H9 (cell line): ENCODE results near the gene GGA1. TPM values are rescaled to one million over a fixed set of nuclear protein-coding genes. Genes with fewer than 3 reads are reported as not detected.

ENCODE experiments used
- DNase-seq: peaks from one replicate; pipeline ENCODE4 v3.0.0-alpha.2; 2017
- H2AFZ ChIP-seq: one replicate; pipeline ENCODE4 v1.6.1; 2013; ENCODE audit warnings: mild to moderate bottlenecking, low read length, control low read depth, moderate library complexity
- H2AK5ac ChIP-seq: 2 replicates; pipeline ENCODE4 v1.6.1; 2013; ENCODE audit warnings: low read length, control low read depth, mixed read lengths; ENCODE audit not compliant: insufficient read length
- H2BK120ac ChIP-seq: one replicate; pipeline ENCODE4 v1.6.1; 2013; ENCODE audit warnings: low read depth, mild to moderate bottlenecking, low read length, control low read depth, inconsistent platforms; ENCODE audit not compliant: poor library complexity, severe bottlenecking
- H2BK12ac ChIP-seq: 2 replicates; pipeline ENCODE4 v1.6.1; 2013; ENCODE audit warnings: low read length, control low read depth, mixed read lengths, low read depth; ENCODE audit not compliant: insufficient read length
- H2BK15ac ChIP-seq: 2 replicates; pipeline ENCODE4 v1.6.1; 2013; ENCODE audit warnings: low read depth, low read length, control low read depth
- H2BK20ac ChIP-seq: one replicate; pipeline ENCODE4 v1.6.1; 2013; ENCODE audit warnings: low read depth, mild to moderate bottlenecking, low read length, control low read depth, inconsistent platforms; ENCODE audit not compliant: poor library complexity, severe bottlenecking
- H2BK5ac ChIP-seq: 2 replicates; pipeline ENCODE4 v1.6.1; 2013; ENCODE audit warnings: low read length, control low read depth, mixed read lengths; ENCODE audit not compliant: insufficient read length
- H3K14ac ChIP-seq: 2 replicates; pipeline ENCODE4 v1.6.1; 2013; ENCODE audit warnings: low read length, control low read depth; ENCODE audit not compliant: insufficient read depth
- H3K18ac ChIP-seq: 2 replicates; pipeline ENCODE4 v1.6.1; 2013; ENCODE audit warnings: low read depth, mild to moderate bottlenecking, mixed read lengths, low read length, control low read depth; ENCODE audit not compliant: insufficient read length
- H3K23ac ChIP-seq: 2 replicates; pipeline ENCODE4 v1.6.1; 2013; ENCODE audit warnings: low read length, control low read depth, mixed read lengths, low read depth; ENCODE audit not compliant: insufficient read length
- H3K23me2 ChIP-seq: 2 replicates; pipeline ENCODE4 v1.6.1; 2013; ENCODE audit warnings: low read depth, mild to moderate bottlenecking, mixed read lengths, low read length, control low read depth; ENCODE audit not compliant: insufficient read length, poor library complexity, severe bottlenecking
- H3K27ac ChIP-seq: 2 replicates; pipeline ENCODE4 v1.5.1; 2013; ENCODE audit warnings: low read length, control low read depth, mixed read lengths, low read depth; ENCODE audit not compliant: insufficient read length
- H3K27me3 ChIP-seq: 2 replicates; pipeline ENCODE4 v1.6.1; 2013; ENCODE audit warnings: low read length, control low read depth, inconsistent platforms; ENCODE audit not compliant: insufficient read depth
- H3K4ac ChIP-seq: 2 replicates; pipeline ENCODE4 v1.6.1; 2013; ENCODE audit warnings: low read depth, mild to moderate bottlenecking, control low read depth, inconsistent platforms, low read length, moderate library complexity
- H3K4me1 ChIP-seq: 2 replicates; pipeline ENCODE4 v1.6.1; 2013; ENCODE audit warnings: low read length, control low read depth, inconsistent platforms; ENCODE audit not compliant: insufficient read depth
- H3K4me2 ChIP-seq: 2 replicates; pipeline ENCODE4 v1.6.1; 2013; ENCODE audit warnings: low read length, control low read depth, mixed read lengths; ENCODE audit not compliant: insufficient read length, insufficient read depth
- H3K56ac ChIP-seq: 2 replicates; pipeline ENCODE4 v1.6.1; 2013; ENCODE audit warnings: low read depth, mild to moderate bottlenecking, mixed read lengths, low read length, control low read depth; ENCODE audit not compliant: insufficient read length
- H3K79me1 ChIP-seq: 2 replicates; pipeline ENCODE4 v1.6.1; 2013; ENCODE audit warnings: low read depth, mild to moderate bottlenecking, moderate library complexity, low read length, control low read depth, inconsistent platforms; ENCODE audit not compliant: insufficient read depth, poor library complexity, severe bottlenecking
- H3K79me2 ChIP-seq: 2 replicates; pipeline ENCODE4 v1.6.1; 2013; ENCODE audit warnings: low read length, control low read depth, inconsistent platforms; ENCODE audit not compliant: insufficient read depth
- H3K9ac ChIP-seq: 2 replicates; pipeline ENCODE4 v1.6.1; 2013; ENCODE audit warnings: low read length, control low read depth, mixed read lengths; ENCODE audit not compliant: insufficient read length; ENCODE audit errors: extremely low read depth
- H3K9me3 ChIP-seq: one replicate; pipeline ENCODE4 v1.6.1; 2013; ENCODE audit warnings: low read depth, low read length, inconsistent platforms; ENCODE audit not compliant: control insufficient read depth
- H3T11ph ChIP-seq: one replicate; pipeline ENCODE4 v1.6.1; 2013; ENCODE audit warnings: mild to moderate bottlenecking, low read length, control low read depth, inconsistent platforms
- H4K20me1 ChIP-seq: one replicate; pipeline ENCODE4 v1.6.1; 2013; ENCODE audit not compliant: control insufficient read depth, insufficient read length, insufficient read depth
- H4K5ac ChIP-seq: 2 replicates; pipeline ENCODE4 v1.6.1; 2013; ENCODE audit warnings: low read depth, mild to moderate bottlenecking, mixed read lengths, low read length, control low read depth; ENCODE audit not compliant: insufficient read length
- H4K8ac ChIP-seq: replicated peaks from 2 replicates; pipeline ENCODE4 v1.6.1; 2013; ENCODE audit warnings: low read length, control low read depth, mixed read lengths, low read depth; ENCODE audit not compliant: insufficient read length
- H4K91ac ChIP-seq: 2 replicates; pipeline ENCODE4 v1.6.1; 2013; ENCODE audit warnings: low read depth, mild to moderate bottlenecking, moderate library complexity, mixed read lengths, low read length, control low read depth; ENCODE audit not compliant: insufficient read length
- H3K27ac Mint-ChIP-seq, 3 experiments: 2 replicates in 2 of 3; 3 replicates in 1 of 3; pipeline ENCODE4 v1.8.0; 2020 to 2021; ENCODE audit warnings: mixed read lengths in 3 of 3, mild to moderate bottlenecking in 1 of 3, moderate library complexity in 1 of 3
- H3K27me3 Mint-ChIP-seq: 2 replicates; pipeline ENCODE4 v1.8.0; 2021; ENCODE audit warnings: low read depth, mild to moderate bottlenecking, moderate library complexity, mixed read lengths
- H3K36me3 Mint-ChIP-seq, 3 experiments: 2 replicates in 2 of 3; 3 replicates in 1 of 3; pipeline ENCODE4 v1.8.0; 2020 to 2021; ENCODE audit warnings: low read depth in 3 of 3, mixed read lengths in 3 of 3; ENCODE audit not compliant: insufficient read depth in 1 of 3
- H3K4me1 Mint-ChIP-seq, 2 experiments: 2 replicates each; pipeline ENCODE4 v1.8.0; 2020; ENCODE audit warnings: mixed read lengths in 2 of 2
- H3K4me3 Mint-ChIP-seq, 2 experiments: 2 replicates in 1 of 2; 3 replicates in 1 of 2; pipeline ENCODE4 v1.8.0; 2020 to 2021; ENCODE audit warnings: mild to moderate bottlenecking in 2 of 2, mixed read lengths in 2 of 2, moderate library complexity in 1 of 2
- H3K9me3 Mint-ChIP-seq, 2 experiments: 2 replicates in 1 of 2; 3 replicates in 1 of 2; pipeline ENCODE4 v1.8.0; 2020; ENCODE audit warnings: mild to moderate bottlenecking in 2 of 2, mixed read lengths in 2 of 2, moderate library complexity in 1 of 2
- WGBS: extraction: QIAGEN DNeasy Blood & Tissue Kit; methylation state at CpG from one replicate; pipeline ENCODE4 v1.1.7; 2013; ENCODE audit warnings: missing lambda C conversion rate, low lambda C conversion rate, mixed read lengths; ENCODE audit not compliant: insufficient read length; ENCODE audit errors: extremely low coverage; 5-methylcytosine and 5-hydroxymethylcytosine counted together
- total RNA-seq: library from RNA; stranded (reverse); gene quantifications from 2 replicates; pipeline ENCODE4 v1.2.1, GENCODE V29; 2021
- TF ChIP-seq, protein P1 (sequence below): fragments of 200-600 bp; sonication (generic); conservative IDR thresholded peaks from 3 replicates; pipeline ENCODE4 v1.8.0; 2021; ENCODE audit warnings: antibody characterized with exemption, mild to moderate bottlenecking

GGA1 gene
- total RNA-seq, 1 experiment from 2014 or later, result 61.7 TPM

DNA sequence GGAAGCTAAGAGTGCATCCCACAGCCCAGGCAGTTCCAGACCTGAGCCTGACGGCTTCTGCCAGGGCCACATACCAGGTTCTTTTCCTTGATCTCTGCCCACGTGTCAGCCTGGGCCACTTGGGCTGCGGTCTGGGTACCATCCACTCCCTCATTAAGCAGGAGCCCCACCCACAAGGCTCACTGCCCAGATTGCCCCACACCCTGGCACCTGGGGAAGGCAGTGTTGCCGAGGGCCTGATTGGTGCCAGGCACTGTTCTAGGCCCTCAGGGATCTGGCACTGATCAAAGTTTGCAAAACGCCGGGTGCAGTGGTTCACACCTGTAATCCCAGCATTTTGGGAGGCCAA is 15.4 kb downstream of the GGA1 start:
- TF ChIP-seq, protein P1, sequence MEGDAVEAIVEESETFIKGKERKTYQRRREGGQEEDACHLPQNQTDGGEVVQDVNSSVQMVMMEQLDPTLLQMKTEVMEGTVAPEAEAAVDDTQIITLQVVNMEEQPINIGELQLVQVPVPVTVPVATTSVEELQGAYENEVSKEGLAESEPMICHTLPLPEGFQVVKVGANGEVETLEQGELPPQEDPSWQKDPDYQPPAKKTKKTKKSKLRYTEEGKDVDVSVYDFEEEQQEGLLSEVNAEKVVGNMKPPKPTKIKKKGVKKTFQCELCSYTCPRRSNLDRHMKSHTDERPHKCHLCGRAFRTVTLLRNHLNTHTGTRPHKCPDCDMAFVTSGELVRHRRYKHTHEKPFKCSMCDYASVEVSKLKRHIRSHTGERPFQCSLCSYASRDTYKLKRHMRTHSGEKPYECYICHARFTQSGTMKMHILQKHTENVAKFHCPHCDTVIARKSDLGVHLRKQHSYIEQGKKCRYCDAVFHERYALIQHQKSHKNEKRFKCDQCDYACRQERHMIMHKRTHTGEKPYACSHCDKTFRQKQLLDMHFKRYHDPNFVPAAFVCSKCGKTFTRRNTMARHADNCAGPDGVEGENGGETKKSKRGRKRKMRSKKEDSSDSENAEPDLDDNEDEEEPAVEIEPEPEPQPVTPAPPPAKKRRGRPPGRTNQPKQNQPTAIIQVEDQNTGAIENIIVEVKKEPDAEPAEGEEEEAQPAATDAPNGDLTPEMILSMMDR, result no peak
- H2AFZ ChIP-seq, result no peak overlapping the region
- H4K5ac ChIP-seq, result no peak overlapping the region
- Mint-ChIP-seq H3K4me1 (peaks cover 2 to 5% of the 10 kb centered on the region in 2 experiments), H3K9me3 (no peaks in the 10 kb centered on the region; a peak in 1 of 5 replicates), H3K4me3 (no peak overlapping the region), H3K27me3 (no peaks in the 10 kb centered on the region; the same call in 1 of the 2 replicates), H3K27ac (peak overlapping the region in 1 of 3 experiments; percentile 61; a peak in 2 of 7 replicates), H3K36me3 (peaks cover 3 to 35% (median 32%) of the 10 kb centered on the region in 3 experiments; a peak in 6 of 7 replicates)
- H3K27me3 ChIP-seq, result no peaks in the 10 kb centered on the region
- no peak overlapping the region for H2BK15ac ChIP-seq
- no peaks in the 10 kb centered on the region for H3K23me2 ChIP-seq
- no peak overlapping the region for H4K8ac ChIP-seq
- no peak overlapping the region for H2BK120ac ChIP-seq
- DNase-seq, result no peak
- H3T11ph ChIP-seq, result no peak overlapping the region
- H3K27ac ChIP-seq, result no peak overlapping the region
- no peaks in the 10 kb centered on the region for H4K20me1 ChIP-seq
- H3K9ac ChIP-seq, result no peak overlapping the region
- H2AK5ac ChIP-seq, result no peak overlapping the region
- H3K56ac ChIP-seq, result no peak overlapping the region
- H3K4me2 ChIP-seq, result no peak overlapping the region
- no peaks in the 10 kb centered on the region for H3K79me2 ChIP-seq
- no peak overlapping the region for H2BK20ac ChIP-seq
- no CpG with 5 or more reads among the region's 6 CpGs for WGBS
- H3K79me1 ChIP-seq, result no peaks in the 10 kb centered on the region
- H3K18ac ChIP-seq, result no peak overlapping the region
- no peak overlapping the region for H2BK12ac ChIP-seq
- H3K4me1 ChIP-seq, result peaks cover 2% of the 10 kb centered on the region; the same call in 1 of the 2 replicates
- no peak overlapping the region; the same call in 1 of the 2 replicates for H3K14ac ChIP-seq
- H3K4ac ChIP-seq, result no peak overlapping the region
- H3K23ac ChIP-seq, result no peak overlapping the region
- H2BK5ac ChIP-seq, result no peak overlapping the region
- no peaks in the 10 kb centered on the region for H3K9me3 ChIP-seq
- H4K91ac ChIP-seq, result no peak overlapping the region
